ENCODE measurements around the gene NLRP6.
"Not testable (repeated sequence)": the region's sequence is repeated elsewhere in the genome, so short reads cannot be mapped to it uniquely, and the experiment has no call there.

Gene NLRP6

GRCh38 chr11:278001-278951 is at the start of gene NLRP6:
TSS of gene NLRP6 (plus strand) at chr11:278407. CDS start at chr11:278570, 163 bp downstream.
- no peak for ATAC-seq
- peak; percentile 6 for DNase-seq

GRCh38 chr11:230431-230830 is 47.8 kb upstream of the NLRP6 start:
- no peak for ATAC-seq

GRCh38 chr11:232783-233565 is 45.2 kb upstream of the NLRP6 start:
- ATAC-seq (no peak), DNase-seq (no peak)

More at GRCh38 chr11:230431-230830, 47.8 kb upstream of the NLRP6 start:
- DNase-seq, result no peak

- DNase-seq (no peak), ATAC-seq (no peak)
Measured at GRCh38 chr11:235180-235579, 43.0 kb upstream of the NLRP6 start.

GRCh38 chr11:235609-235996 is 42.6 kb upstream of the NLRP6 start:
- ATAC-seq (peak; percentile 57), DNase-seq (no peak)

GRCh38 chr11:235997-236773 is 42.0 kb upstream of the NLRP6 start, which contains the start of gene SIRT3:
TSS of gene SIRT3 (minus strand) at chr11:236342. CDS start at chr11:236328, 14 bp downstream.
- peak; percentile 77 for ATAC-seq
- peak; percentile 82 for DNase-seq

GRCh38 chr11:236774-237767 is 41.1 kb upstream of the NLRP6 start, which contains the start of gene PSMD13:
TSS of gene PSMD13 (plus strand) at chr11:236976. CDS start at chr11:237050, 74 bp downstream.
- peak; percentile 93 for DNase-seq
- ATAC-seq, result peak; percentile 86

GRCh38 chr11:238346-238745 is 39.9 kb upstream of the NLRP6 start:
- not testable (repeated sequence) for DNase-seq, ATAC-seq

- no peak for DNase-seq
- no peak for ATAC-seq
Measured at GRCh38 chr11:240315-240714, 37.9 kb upstream of the NLRP6 start.

- DNase-seq, result no peak
- no peak for ATAC-seq
Measured at GRCh38 chr11:241634-242033, 36.6 kb upstream of the NLRP6 start.

GRCh38 chr11:244376-244775 is 33.8 kb upstream of the NLRP6 start:
- DNase-seq, result no peak
- no peak for ATAC-seq

GRCh38 chr11:249062-249461 is 29.1 kb upstream of the NLRP6 start:
- DNase-seq, result no peak
- peak; percentile 44 for ATAC-seq

GRCh38 chr11:250274-250673 is 27.9 kb upstream of the NLRP6 start:
- ATAC-seq (no peak), DNase-seq (no peak)

GRCh38 chr11:250740-251299 is 27.4 kb upstream of the NLRP6 start:
- ATAC-seq, result peak; percentile 85
- DNase-seq, result peak; percentile 78

GRCh38 chr11:251550-251949 is 26.7 kb upstream of the NLRP6 start:
- no peak for DNase-seq
- ATAC-seq, result no peak

GRCh38 chr11:252666-253065 is 25.5 kb upstream of the NLRP6 start:
- DNase-seq (no peak), ATAC-seq (no peak)

GRCh38 chr11:253160-253885 is 24.9 kb upstream of the NLRP6 start:
- DNase-seq (no peak), ATAC-seq (no peak)

GRCh38 chr11:253886-254270 is 24.3 kb upstream of the NLRP6 start:
- ATAC-seq, result no peak

GRCh38 chr11:255176-255575 is 23.0 kb upstream of the NLRP6 start:
- ATAC-seq (no peak), DNase-seq (no peak)

More at GRCh38 chr11:253886-254270, 24.3 kb upstream of the NLRP6 start:
- no peak for DNase-seq

GRCh38 chr11:255816-256215 is 22.4 kb upstream of the NLRP6 start:
- no peak for ATAC-seq
- no peak for DNase-seq

All from stimulated activated naive CD8-positive, alpha-beta T cell treated with anti-CD3 and anti-CD28 coated beads, Interleukin-15, Interleukin-2, amounts not matched to agents 100 U/mL and 50 U/mL, for 24 hours (primary cell).